ENCODE data around the gene MYO1B. TPM values are rescaled to one million over a fixed set of nuclear protein-coding genes. Genes with fewer than 3 reads are reported as not detected.

The MYO1B gene
- total RNA-seq, 1 donor from 2014 or later: 157 TPM

DNA sequence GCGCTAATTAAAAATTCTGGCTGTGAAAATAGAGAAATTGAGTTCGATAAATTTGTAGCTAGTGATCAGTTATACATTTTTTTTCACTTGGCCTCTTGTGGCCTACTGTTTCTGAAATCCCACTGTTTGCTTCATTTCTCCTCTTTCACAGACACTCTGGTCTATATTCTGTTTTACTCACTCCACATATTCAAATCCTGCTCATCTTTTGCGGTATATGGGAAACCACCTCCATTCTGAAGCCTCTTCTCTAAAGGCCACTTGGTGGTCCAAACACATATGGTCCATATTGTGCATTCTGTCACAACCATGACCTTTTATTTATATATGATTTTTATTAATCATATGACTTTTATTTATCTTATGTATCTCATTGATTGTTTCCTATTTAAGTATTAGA, 67.0 kb downstream of the MYO1B start:
- Mint-ChIP-seq H3K4me1 (ENCODE audit: low read depth) (peaks cover 4% of the 10 kb centered on the region), H3K27me3 (no peaks in the 10 kb centered on the region), H3K27ac (no peak overlapping the region), H3K36me3 (ENCODE audit: insufficient read depth) (peaks cover 7% of the 10 kb centered on the region), H3K4me3 (ENCODE audit: low read depth) (no peak overlapping the region), H3K9me3 (ENCODE audit: low read depth) (no peaks in the 10 kb centered on the region)
- TF ChIP-seq, protein P1, sequence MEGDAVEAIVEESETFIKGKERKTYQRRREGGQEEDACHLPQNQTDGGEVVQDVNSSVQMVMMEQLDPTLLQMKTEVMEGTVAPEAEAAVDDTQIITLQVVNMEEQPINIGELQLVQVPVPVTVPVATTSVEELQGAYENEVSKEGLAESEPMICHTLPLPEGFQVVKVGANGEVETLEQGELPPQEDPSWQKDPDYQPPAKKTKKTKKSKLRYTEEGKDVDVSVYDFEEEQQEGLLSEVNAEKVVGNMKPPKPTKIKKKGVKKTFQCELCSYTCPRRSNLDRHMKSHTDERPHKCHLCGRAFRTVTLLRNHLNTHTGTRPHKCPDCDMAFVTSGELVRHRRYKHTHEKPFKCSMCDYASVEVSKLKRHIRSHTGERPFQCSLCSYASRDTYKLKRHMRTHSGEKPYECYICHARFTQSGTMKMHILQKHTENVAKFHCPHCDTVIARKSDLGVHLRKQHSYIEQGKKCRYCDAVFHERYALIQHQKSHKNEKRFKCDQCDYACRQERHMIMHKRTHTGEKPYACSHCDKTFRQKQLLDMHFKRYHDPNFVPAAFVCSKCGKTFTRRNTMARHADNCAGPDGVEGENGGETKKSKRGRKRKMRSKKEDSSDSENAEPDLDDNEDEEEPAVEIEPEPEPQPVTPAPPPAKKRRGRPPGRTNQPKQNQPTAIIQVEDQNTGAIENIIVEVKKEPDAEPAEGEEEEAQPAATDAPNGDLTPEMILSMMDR (IDR thresholded peaks at IDR 0.05; ENCODE audit: unreplicated experiment): no peak
- DNase-seq (ENCODE audit: low spot score, unreplicated experiment): no peak

GRCh38 chr2:191312662-191313061, 67.5 kb downstream of the MYO1B start:
- Mint-ChIP-seq H3K9me3 (ENCODE audit: low read depth) (no peaks in the 10 kb centered on the region), H3K36me3 (ENCODE audit: insufficient read depth) (peaks cover 4% of the 10 kb centered on the region), H3K27me3 (no peaks in the 10 kb centered on the region), H3K4me1 (ENCODE audit: low read depth) (peaks cover 3% of the 10 kb centered on the region), H3K27ac (no peak overlapping the region), H3K4me3 (ENCODE audit: low read depth) (no peak overlapping the region)
- TF ChIP-seq, protein P1 (IDR thresholded peaks at IDR 0.05; ENCODE audit: unreplicated experiment): no peak
- no peak for DNase-seq (ENCODE audit: low spot score, unreplicated experiment)

DNA sequence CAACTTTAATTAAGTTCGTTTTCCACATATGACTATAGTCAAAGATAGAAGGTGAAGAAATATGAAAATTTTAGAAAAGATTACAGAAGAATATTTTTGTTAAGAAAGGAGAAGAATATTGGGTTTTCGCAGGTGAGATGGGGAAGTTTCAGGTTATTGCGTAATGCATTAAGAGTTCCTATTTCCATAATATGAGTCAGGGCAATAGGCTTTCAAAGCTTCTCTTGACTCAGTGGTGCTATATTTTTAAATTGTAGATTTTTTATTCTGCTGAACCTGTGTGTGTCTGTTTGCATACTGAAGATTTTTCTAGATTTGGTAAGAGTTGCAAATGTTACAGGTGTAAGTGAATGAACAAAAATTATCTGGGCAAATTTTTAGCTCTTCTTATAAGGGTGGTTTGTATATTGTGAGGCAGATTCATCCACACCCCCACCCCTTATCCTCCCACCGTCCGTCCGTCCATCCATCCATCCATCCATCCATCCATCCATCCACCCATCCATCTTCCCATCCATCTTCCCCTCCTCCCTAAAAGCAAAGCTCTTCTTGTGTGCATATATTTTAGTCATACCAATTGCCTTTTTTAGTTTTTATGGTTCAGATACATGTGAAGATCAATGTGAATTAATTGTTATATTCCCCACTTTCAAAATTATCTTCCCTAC, 69.6 kb downstream of the MYO1B start:
- H3K9me3 Mint-ChIP-seq (ENCODE audit: low read depth): no peaks in the 10 kb centered on the region
- DNase-seq (ENCODE audit: low spot score, unreplicated experiment): no peak
- TF ChIP-seq, protein P1 (IDR thresholded peaks at IDR 0.05; ENCODE audit: unreplicated experiment): no peak
- H3K27ac Mint-ChIP-seq: no peak overlapping the region
- no peak overlapping the region for H3K4me3 Mint-ChIP-seq (ENCODE audit: low read depth)
- peaks cover 5% of the 10 kb centered on the region for H3K36me3 Mint-ChIP-seq (ENCODE audit: insufficient read depth)
- H3K27me3 Mint-ChIP-seq: no peaks in the 10 kb centered on the region
- H3K4me1 Mint-ChIP-seq (ENCODE audit: low read depth): peaks cover 12% of the 10 kb centered on the region

DNA sequence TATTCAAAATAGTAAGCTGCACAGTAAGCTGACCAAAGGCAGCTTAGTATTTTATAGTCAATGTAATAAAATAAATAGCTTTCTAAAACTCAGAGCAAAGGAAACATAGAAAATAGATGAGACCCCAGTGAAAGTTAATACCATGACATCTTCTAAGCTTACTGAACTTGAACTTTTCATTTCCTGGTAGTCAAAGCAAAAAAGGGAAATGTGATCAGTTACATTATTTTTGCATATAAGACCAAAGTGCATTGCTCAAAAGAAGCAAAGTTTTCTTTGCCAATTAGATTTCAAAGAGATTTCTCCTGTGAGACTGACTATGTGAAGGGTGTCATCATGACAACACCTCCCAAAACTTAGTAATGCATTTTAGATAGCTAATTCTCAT, 70.2 kb downstream of the MYO1B start:
- Mint-ChIP-seq H3K27me3 (no peaks in the 10 kb centered on the region), H3K36me3 (ENCODE audit: insufficient read depth) (peaks cover 5% of the 10 kb centered on the region), H3K27ac (no peak overlapping the region), H3K9me3 (ENCODE audit: low read depth) (no peaks in the 10 kb centered on the region), H3K4me3 (ENCODE audit: low read depth) (no peak overlapping the region), H3K4me1 (ENCODE audit: low read depth) (peaks cover 12% of the 10 kb centered on the region)
- TF ChIP-seq, protein P1 (IDR thresholded peaks at IDR 0.05; ENCODE audit: unreplicated experiment): no peak
- DNase-seq (ENCODE audit: low spot score, unreplicated experiment): no peak

DNA sequence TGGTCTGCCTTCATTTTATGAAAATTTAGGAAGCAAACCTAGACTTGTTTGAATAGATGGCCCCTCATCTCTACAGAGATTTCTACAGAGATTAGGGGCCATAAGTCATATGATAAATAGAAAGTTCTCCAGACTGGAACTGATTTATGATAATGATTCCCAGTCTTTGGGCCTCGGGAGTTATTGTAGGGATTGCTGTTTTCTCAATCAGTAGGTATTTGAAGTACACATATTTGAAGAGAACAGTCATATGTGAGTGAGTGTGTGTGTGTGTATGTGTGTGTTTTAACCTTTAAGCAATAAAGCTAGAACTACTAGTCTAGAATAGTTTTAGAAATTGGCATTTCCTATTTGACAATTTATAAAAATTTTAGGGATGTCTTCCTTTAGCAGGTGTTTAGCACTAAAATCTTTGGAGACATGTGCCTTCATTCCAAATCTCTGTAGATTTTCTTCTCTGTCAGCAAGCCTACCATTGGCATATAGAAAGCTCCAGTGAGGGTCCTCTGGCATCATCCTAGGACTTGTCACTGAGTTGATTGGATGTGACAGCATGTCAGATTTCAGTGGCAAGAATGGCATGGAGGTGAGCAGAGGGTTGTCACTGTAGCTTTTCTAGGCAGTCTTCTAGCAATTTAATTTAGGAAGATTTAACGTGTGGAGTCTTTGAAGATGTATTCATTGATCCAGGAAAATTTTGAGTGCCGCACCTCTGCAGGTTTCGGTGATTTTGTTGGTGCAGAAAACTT, 71.2 kb downstream of the MYO1B start:
- Mint-ChIP-seq H3K4me1 (ENCODE audit: low read depth) (peaks cover 16% of the 10 kb centered on the region), H3K9me3 (ENCODE audit: low read depth) (no peaks in the 10 kb centered on the region), H3K4me3 (ENCODE audit: low read depth) (no peak overlapping the region), H3K36me3 (ENCODE audit: insufficient read depth) (peaks cover 3% of the 10 kb centered on the region), H3K27ac (no peak overlapping the region), H3K27me3 (no peaks in the 10 kb centered on the region)
- TF ChIP-seq, protein P1 (IDR thresholded peaks at IDR 0.05; ENCODE audit: unreplicated experiment): no peak
- no peak for DNase-seq (ENCODE audit: low spot score, unreplicated experiment)

All from progenitor cell of endocrine pancreas (in vitro differentiated cells).